Measurements from ENCODE around the gene BPHL. TPM values are rescaled to one million over a fixed set of nuclear protein-coding genes. Genes with fewer than 3 reads are reported as not detected.
"Not testable (repeated sequence)": the region's sequence is repeated elsewhere in the genome, so short reads cannot be mapped to it uniquely, and the experiment has no call there.

The BPHL gene
- total and polyA plus RNA-seq, 3 donors from 2014 or later: 14.3 to 16.8 (median 16.8) TPM

- Histone ChIP-seq H3K36me3 (ENCODE audit: low read depth, missing control alignments) (no peaks in the 10 kb centered on the region), H3K9me3 (no peaks in the 10 kb centered on the region), H3K4me1 (peaks cover 4% of the 10 kb centered on the region), H3K27me3 (no peaks in the 10 kb centered on the region), H3K4me3 (no peak overlapping the region), H3K27ac (no peak overlapping the region)
- TF ChIP-seq CTCF (IDR thresholded peaks at IDR 0.05): no peak
- TF ChIP-seq POLR2A (IDR thresholded peaks at IDR 0.05): no peak
- 48 to 67% methylated on average over 4 of the region's 4 CpGs for WGBS, 2 donors
- intact Hi-C loops (cut with DNase I; ENCODE audit: low total_unique reads): no loop called here
- no peak for DNase-seq
Observed at GRCh38 chr6:3075772-3076113, 42.8 kb upstream of the BPHL start.

- Histone ChIP-seq H3K27me3 (no peaks in the 10 kb centered on the region), H3K36me3 (ENCODE audit: low read depth, missing control alignments) (no peaks in the 10 kb centered on the region), H3K27ac (no peak overlapping the region), H3K4me3 (no peak overlapping the region), H3K4me1 (peaks cover 4% of the 10 kb centered on the region), H3K9me3 (no peaks in the 10 kb centered on the region)
- intact Hi-C loops (cut with DNase I; ENCODE audit: low total_unique reads): no loop called here
- TF ChIP-seq POLR2A (IDR thresholded peaks at IDR 0.05): no peak
- no peak for TF ChIP-seq CTCF (IDR thresholded peaks at IDR 0.05)
- WGBS, 2 donors: 82 to 91% methylated on average over 3 of the region's 3 CpGs
- DNase-seq: no peak
Observed at GRCh38 chr6:3076320-3076719, 42.2 kb upstream of the BPHL start.

GRCh38 chr6:3077430-3077829 is 41.1 kb upstream of the BPHL start:
- intact Hi-C loops (cut with DNase I; ENCODE audit: low total_unique reads): no loop called here
- no peaks in the 10 kb centered on the region for H3K9me3 ChIP-seq
- H3K4me3 ChIP-seq: no peak overlapping the region
- H3K27me3 ChIP-seq: no peaks in the 10 kb centered on the region
- no peak for DNase-seq
- TF ChIP-seq CTCF (IDR thresholded peaks at IDR 0.05): no peak
- TF ChIP-seq POLR2A (IDR thresholded peaks at IDR 0.05): no peak
- no peaks in the 10 kb centered on the region for H3K36me3 ChIP-seq (ENCODE audit: low read depth, missing control alignments)
- WGBS, 2 donors: 82 to 89% methylated on average over 9 of the region's 9 CpGs
- H3K27ac ChIP-seq: no peak overlapping the region
- H3K4me1 ChIP-seq: peaks cover 4% of the 10 kb centered on the region

- intact Hi-C loops (cut with DNase I; ENCODE audit: low total_unique reads); H3K4me1 ChIP-seq; H3K27ac ChIP-seq; H3K9me3 ChIP-seq; H3K36me3 ChIP-seq (ENCODE audit: low read depth, missing control alignments); H3K4me3 ChIP-seq; H3K27me3 ChIP-seq; DNase-seq: not testable (repeated sequence)
- 96% methylated on average over 8 of the region's 8 CpGs for WGBS, 2 donors
Observed at GRCh38 chr6:3078952-3079351, 39.6 kb upstream of the BPHL start.

- Histone ChIP-seq H3K4me3 (no peak overlapping the region), H3K27me3 (no peaks in the 10 kb centered on the region), H3K4me1 (peaks cover 4% of the 10 kb centered on the region), H3K9me3 (no peaks in the 10 kb centered on the region), H3K27ac (no peak overlapping the region), H3K36me3 (ENCODE audit: low read depth, missing control alignments) (no peaks in the 10 kb centered on the region)
- WGBS, 2 donors: 75 to 95% methylated on average over 1 of the region's 1 CpG
- intact Hi-C loops (cut with DNase I; ENCODE audit: low total_unique reads): no loop called here
- no peak for DNase-seq
- TF ChIP-seq CTCF (IDR thresholded peaks at IDR 0.05): no peak
- TF ChIP-seq POLR2A (IDR thresholded peaks at IDR 0.05): no peak
Observed at GRCh38 chr6:3079682-3080081, 38.8 kb upstream of the BPHL start.

Data from testis (tissue), 3 donors.